CD4-positive, alpha-beta T cell (primary cell): ENCODE results near the gene PHF13. TPM values are rescaled to one million over a fixed set of nuclear protein-coding genes. Genes with fewer than 3 reads are reported as not detected.
"Not testable (repeated sequence)": the region's sequence is repeated elsewhere in the genome, so short reads cannot be mapped to it uniquely, and the experiment has no call there.

ENCODE experiments used
- ATAC-seq: fragments of 200-7000 bp; cut with Tn5 transposase; one replicate; pipeline ENCODE4 v1.10.0; 2022; ENCODE audit warnings: mild to moderate bottlenecking; ENCODE audit not compliant: poor library complexity
- CTCF ChIA-PET: fragments of 350-600 bp; sonication (Branson Sonifier 250); formaldehyde crosslinking; loops from one replicate; lab custom pipeline; 2021; ENCODE audit warnings: antibody characterized with exemption, inconsistent platforms; lab: Charles Lee
- POLR2A ChIA-PET: fragments of 350-600 bp; sonication (Branson Sonifier 250); formaldehyde crosslinking; loops from one replicate; lab custom pipeline; 2021; ENCODE audit warnings: antibody characterized with exemption, inconsistent platforms; lab: Charles Lee
- DNase-seq, 14 experiments: peaks; one replicate each; pipeline ENCODE4 v3.0.0-alpha.2; 2013 to 2020; ENCODE audit warnings: mixed read lengths in 2 of 14
- H3K27ac ChIP-seq, 2 donors: one replicate each; pipeline versions ENCODE4 v1.5.1 to v1.7.0; 2013; ENCODE audit warnings: low read length in 2 of 2, low read depth in 1 of 2, mild to moderate bottlenecking in 1 of 2
- H3K27me3 ChIP-seq, 2 experiments: 1 replicate in 1 of 2; 2 replicates in 1 of 2; pipeline versions ENCODE4 v1.6.1 to v1.7.0; 2013; ENCODE audit warnings: low read length in 2 of 2, control low read depth in 1 of 2, mild to moderate bottlenecking in 1 of 2, moderate library complexity in 1 of 2; ENCODE audit not compliant: insufficient read depth in 2 of 2, control insufficient read depth in 1 of 2
- H3K36me3 ChIP-seq: one replicate; pipeline ENCODE4 v1.6.1; 2013; ENCODE audit warnings: low read length, control low read depth; ENCODE audit not compliant: insufficient read depth
- H3K4me1 ChIP-seq: one replicate; pipeline ENCODE4 v1.6.1; 2013; ENCODE audit warnings: low read length, control low read depth; ENCODE audit not compliant: insufficient read depth
- H3K4me3 ChIP-seq: one replicate; pipeline ENCODE4 v1.5.1; 2013; ENCODE audit warnings: mild to moderate bottlenecking, low read length, moderate library complexity
- H3K9me3 ChIP-seq, 2 experiments: 1 replicate in 1 of 2; 2 replicates in 1 of 2; pipeline versions ENCODE4 v1.6.1 to v1.7.0; 2013; ENCODE audit warnings: low read length in 2 of 2, mild to moderate bottlenecking in 2 of 2, control low read depth in 1 of 2, moderate library complexity in 1 of 2; ENCODE audit not compliant: control insufficient read depth in 1 of 2, insufficient read depth in 1 of 2
- H3K27ac Mint-ChIP-seq: one replicate; pipeline ENCODE4 v1.8.0; 2020; ENCODE audit warnings: mixed read lengths
- H3K27me3 Mint-ChIP-seq: one replicate; pipeline ENCODE4 v1.8.0; 2021; ENCODE audit warnings: mixed read lengths
- H3K36me3 Mint-ChIP-seq: one replicate; pipeline ENCODE4 v1.8.0; 2021; ENCODE audit warnings: low read depth, mixed read lengths
- H3K4me1 Mint-ChIP-seq: one replicate; pipeline ENCODE4 v1.8.0; 2021; ENCODE audit warnings: low read depth, mixed read lengths
- H3K4me3 Mint-ChIP-seq: one replicate; pipeline ENCODE4 v1.8.0; 2020; ENCODE audit warnings: mild to moderate bottlenecking, mixed read lengths
- H3K9me3 Mint-ChIP-seq: one replicate; pipeline ENCODE4 v1.8.0; 2020; ENCODE audit warnings: mixed read lengths
- intact Hi-C, 2 experiments: fragments of 100-400 bp; cut with DNase I in 1 of 2; cut with micrococcal nuclease in 1 of 2; formaldehyde crosslinking; loops; one replicate each; pipeline versions ENCODE4 v1.15.1 to v1.9.0; 2023 to 2025; cut with DNase I, micrococcal nuclease
- total RNA-seq, 174 experiments: library from RNA in 2 of 174; stranded (reverse) in 2 of 174; gene quantifications; one replicate each; pipeline ENCODE4 v1.2.3 and lab custom pipeline; 2021 to 2026
- TF ChIP-seq, protein P1 (sequence below): fragments of 200-600 bp; IDR thresholded peaks from one replicate; pipeline ENCODE4 v1.8.0; 2022; ENCODE audit warnings: antibody characterized with exemption, mild to moderate bottlenecking

The PHF13 gene
- total RNA-seq, 2 experiments from 2014 or later, result 4.0 to 4.9 TPM

DNA sequence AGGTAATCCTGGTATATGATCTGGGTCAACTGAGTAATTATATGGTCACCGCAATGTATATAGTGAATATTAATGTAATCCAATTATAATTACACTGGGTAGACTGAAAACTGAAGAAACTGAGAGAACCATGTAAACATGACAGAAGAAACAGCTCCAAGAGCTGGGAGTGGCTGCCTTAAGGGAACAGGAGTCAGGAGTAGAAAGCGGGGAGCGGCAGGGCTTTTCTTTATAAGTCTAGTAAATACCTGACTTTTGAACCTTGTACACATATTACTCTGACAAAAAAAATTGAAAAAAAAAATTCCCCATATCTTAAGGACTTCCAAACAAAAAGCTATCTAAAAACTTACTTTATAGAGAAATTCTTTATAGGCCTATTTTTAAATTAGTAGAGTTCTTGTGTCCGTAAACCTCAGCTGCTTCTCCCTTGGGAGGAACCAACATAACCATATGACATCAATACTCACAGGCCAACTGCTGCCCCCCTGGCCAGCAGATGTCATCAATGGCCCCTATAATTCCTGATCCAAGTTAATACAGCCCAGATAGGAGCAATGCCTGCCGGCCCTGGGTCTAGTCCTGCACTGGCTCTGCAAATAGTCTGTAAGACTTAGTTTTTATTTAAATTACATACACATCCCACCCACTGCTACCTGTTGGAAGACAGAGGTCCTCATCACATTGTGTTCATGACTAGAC lies 45.0 kb downstream of the PHF13 start:
- Mint-ChIP-seq H3K4me3 (no peak overlapping the region), H3K4me1 (peaks cover 9% of the 10 kb centered on the region), H3K36me3 (peaks cover 26% of the 10 kb centered on the region), H3K9me3 (no peaks in the 10 kb centered on the region), H3K27me3 (no peaks in the 10 kb centered on the region), H3K27ac (no peak overlapping the region)
- TF ChIP-seq, protein P1, sequence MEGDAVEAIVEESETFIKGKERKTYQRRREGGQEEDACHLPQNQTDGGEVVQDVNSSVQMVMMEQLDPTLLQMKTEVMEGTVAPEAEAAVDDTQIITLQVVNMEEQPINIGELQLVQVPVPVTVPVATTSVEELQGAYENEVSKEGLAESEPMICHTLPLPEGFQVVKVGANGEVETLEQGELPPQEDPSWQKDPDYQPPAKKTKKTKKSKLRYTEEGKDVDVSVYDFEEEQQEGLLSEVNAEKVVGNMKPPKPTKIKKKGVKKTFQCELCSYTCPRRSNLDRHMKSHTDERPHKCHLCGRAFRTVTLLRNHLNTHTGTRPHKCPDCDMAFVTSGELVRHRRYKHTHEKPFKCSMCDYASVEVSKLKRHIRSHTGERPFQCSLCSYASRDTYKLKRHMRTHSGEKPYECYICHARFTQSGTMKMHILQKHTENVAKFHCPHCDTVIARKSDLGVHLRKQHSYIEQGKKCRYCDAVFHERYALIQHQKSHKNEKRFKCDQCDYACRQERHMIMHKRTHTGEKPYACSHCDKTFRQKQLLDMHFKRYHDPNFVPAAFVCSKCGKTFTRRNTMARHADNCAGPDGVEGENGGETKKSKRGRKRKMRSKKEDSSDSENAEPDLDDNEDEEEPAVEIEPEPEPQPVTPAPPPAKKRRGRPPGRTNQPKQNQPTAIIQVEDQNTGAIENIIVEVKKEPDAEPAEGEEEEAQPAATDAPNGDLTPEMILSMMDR, result no peak
- intact Hi-C loops, result no loop called here
- Histone ChIP-seq H3K9me3 (no peaks in the 10 kb centered on the region), H3K27me3 (no peaks in the 10 kb centered on the region), H3K4me1 (peaks cover 4% of the 10 kb centered on the region), H3K27ac (no peak overlapping the region), H3K36me3 (peaks cover 6% of the 10 kb centered on the region), H3K4me3 (no peak overlapping the region)
- ChIA-PET CTCF (no interaction called here), POLR2A (no interaction called here)
- no peak for ATAC-seq
- DNase-seq, result no peak

DNA sequence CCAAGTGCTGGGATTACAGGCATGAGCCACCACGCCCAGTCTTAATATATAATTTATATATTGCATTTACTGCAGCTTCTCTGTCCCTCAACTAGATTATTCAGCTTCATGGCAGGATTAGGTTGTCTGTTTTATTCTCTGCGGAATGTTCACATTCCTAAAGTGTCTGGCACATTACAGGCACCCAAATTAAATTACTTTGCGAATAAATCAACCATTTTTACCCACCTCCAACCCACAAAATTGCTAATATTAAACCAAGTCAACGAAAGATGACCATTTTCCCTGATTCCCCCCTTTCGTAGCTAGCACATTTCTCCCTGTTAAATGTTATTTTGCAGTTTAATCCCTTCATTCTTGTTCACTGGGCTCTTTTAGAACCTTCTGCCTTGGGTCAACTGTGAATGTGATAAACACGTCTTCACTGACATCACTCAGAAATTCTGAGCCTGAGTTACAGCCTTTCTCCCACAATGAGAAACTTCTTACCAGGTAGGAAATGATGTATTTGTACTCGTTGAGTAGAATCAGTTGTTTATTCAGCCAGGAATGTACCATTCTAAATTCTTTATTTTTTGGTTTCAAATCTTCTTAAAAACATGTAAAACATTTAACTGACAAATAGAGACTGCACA lies 47.0 kb downstream of the PHF13 start:
- ATAC-seq (no peak), DNase-seq (no peak)
- TF ChIP-seq, protein P1, result no peak
- Histone ChIP-seq H3K27me3 (no peaks in the 10 kb centered on the region), H3K4me1 (peaks cover 4% of the 10 kb centered on the region), H3K9me3 (no peaks in the 10 kb centered on the region), H3K36me3 (peaks cover 4% of the 10 kb centered on the region), H3K4me3 (no peak overlapping the region), H3K27ac (no peak overlapping the region)
- Mint-ChIP-seq H3K27ac (no peak overlapping the region), H3K36me3 (peaks cover 28% of the 10 kb centered on the region), H3K4me3 (no peak overlapping the region), H3K27me3 (no peaks in the 10 kb centered on the region), H3K4me1 (peaks cover 9% of the 10 kb centered on the region), H3K9me3 (no peaks in the 10 kb centered on the region)
- ChIA-PET CTCF (no interaction called here), POLR2A (interaction anchor here (0.9 to 1.1 kb wide), 2 partner anchors 9 to 41 kb away, joined by 3 read pairs; partner anchors contain the start of gene DNAJC11)
- intact Hi-C loops, result no loop called here

DNA sequence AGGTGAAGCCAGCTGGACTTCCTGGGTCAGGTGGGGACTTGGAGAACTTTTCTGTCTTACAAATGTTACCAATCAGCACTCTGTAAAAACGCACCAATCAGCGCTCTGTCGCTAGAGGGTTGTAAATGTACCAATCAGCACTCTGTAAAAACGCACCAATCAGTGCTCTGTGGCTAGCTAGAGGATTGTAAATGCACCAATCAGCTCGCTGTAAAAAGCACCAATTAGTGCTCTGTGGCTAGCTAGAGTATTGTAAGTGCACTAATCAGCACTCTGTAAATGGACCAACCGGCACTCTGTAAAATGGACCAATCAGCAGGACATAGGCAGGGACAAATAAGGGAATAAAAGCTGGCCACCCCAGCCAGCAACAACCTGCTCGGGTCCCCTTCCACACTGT lies 48.9 kb downstream of the PHF13 start:
- H3K9me3 ChIP-seq, intact Hi-C loops, H3K4me1 Mint-ChIP-seq, H3K27ac Mint-ChIP-seq, H3K4me3 ChIP-seq, H3K27ac ChIP-seq, H3K4me3 Mint-ChIP-seq, H3K27me3 ChIP-seq, DNase-seq, H3K4me1 ChIP-seq, H3K9me3 Mint-ChIP-seq, CTCF ChIA-PET, POLR2A ChIA-PET, ATAC-seq, H3K27me3 Mint-ChIP-seq: not testable (repeated sequence)
- H3K36me3 ChIP-seq, result peaks cover 20% of the 10 kb centered on the region
- peaks cover 38% of the 10 kb centered on the region for H3K36me3 Mint-ChIP-seq
